ENCODE data around the gene SNX25.

DNA sequence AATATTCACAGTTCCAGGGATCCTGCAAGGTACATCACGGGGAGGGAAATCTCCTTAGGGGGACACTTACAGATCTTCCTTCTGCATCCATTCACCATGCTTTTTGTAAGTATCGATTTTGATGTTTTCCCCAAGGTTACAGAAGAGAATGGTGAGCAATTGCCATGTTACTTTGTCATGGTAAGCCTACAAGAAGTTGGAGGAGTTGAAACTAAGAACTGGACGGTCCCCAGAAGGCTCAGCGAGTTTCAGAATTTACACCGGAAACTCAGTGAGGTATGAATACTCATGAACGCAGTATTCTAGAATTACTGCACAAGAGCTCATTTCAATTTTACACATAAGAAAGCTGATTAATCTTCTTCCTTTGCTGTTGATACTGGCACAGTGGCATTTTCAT is 132.4 kb downstream of the SNX25 start:
- TF ChIP-seq, protein P1, sequence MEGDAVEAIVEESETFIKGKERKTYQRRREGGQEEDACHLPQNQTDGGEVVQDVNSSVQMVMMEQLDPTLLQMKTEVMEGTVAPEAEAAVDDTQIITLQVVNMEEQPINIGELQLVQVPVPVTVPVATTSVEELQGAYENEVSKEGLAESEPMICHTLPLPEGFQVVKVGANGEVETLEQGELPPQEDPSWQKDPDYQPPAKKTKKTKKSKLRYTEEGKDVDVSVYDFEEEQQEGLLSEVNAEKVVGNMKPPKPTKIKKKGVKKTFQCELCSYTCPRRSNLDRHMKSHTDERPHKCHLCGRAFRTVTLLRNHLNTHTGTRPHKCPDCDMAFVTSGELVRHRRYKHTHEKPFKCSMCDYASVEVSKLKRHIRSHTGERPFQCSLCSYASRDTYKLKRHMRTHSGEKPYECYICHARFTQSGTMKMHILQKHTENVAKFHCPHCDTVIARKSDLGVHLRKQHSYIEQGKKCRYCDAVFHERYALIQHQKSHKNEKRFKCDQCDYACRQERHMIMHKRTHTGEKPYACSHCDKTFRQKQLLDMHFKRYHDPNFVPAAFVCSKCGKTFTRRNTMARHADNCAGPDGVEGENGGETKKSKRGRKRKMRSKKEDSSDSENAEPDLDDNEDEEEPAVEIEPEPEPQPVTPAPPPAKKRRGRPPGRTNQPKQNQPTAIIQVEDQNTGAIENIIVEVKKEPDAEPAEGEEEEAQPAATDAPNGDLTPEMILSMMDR (IDR thresholded peaks at IDR 0.05) = no peak
- no peak for TF ChIP-seq POLR2A (IDR thresholded peaks at IDR 0.05)
